Retinal pigment epithelial cell (primary cell): ENCODE data around the gene LSR.

Source experiments
- DNase-seq: peaks from one replicate; pipeline ENCODE4 v3.0.0-alpha.2; 2010; ENCODE audit warnings: low read depth
- H3K4me3 ChIP-seq: 2 replicates; pipeline ENCODE4 v1.5.1; 2011; ENCODE audit warnings: mild to moderate bottlenecking, low read length, control low read depth, moderate library complexity
- TF ChIP-seq, protein P1 (sequence below): conservative IDR thresholded peaks from 2 replicates; pipeline ENCODE4 v1.5.1; 2011; ENCODE audit warnings: low read depth, low read length, control low read depth, inconsistent platforms

The LSR gene

DNA sequence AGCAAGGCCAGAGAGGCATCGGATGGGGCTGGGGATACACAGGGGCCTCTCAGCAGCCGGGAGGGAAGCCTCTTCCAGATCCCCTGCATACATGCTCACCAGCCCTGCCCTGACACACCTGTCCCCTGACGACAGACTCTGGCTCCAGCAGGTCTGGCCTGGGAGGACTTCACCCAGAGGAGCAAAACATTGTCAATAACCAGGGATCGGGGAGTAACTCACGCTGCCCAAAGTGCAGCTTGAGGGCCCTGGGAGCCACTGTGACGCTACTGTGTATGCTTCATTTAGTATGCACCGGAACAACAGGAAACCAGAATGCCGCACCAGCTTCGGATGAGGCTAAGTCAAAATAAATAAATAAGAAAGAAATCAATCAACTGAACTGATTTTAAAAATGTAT is 67.8 kb downstream of the LSR start:
- TF ChIP-seq, protein P1, sequence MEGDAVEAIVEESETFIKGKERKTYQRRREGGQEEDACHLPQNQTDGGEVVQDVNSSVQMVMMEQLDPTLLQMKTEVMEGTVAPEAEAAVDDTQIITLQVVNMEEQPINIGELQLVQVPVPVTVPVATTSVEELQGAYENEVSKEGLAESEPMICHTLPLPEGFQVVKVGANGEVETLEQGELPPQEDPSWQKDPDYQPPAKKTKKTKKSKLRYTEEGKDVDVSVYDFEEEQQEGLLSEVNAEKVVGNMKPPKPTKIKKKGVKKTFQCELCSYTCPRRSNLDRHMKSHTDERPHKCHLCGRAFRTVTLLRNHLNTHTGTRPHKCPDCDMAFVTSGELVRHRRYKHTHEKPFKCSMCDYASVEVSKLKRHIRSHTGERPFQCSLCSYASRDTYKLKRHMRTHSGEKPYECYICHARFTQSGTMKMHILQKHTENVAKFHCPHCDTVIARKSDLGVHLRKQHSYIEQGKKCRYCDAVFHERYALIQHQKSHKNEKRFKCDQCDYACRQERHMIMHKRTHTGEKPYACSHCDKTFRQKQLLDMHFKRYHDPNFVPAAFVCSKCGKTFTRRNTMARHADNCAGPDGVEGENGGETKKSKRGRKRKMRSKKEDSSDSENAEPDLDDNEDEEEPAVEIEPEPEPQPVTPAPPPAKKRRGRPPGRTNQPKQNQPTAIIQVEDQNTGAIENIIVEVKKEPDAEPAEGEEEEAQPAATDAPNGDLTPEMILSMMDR = no peak
- no peak overlapping the region for H3K4me3 ChIP-seq
- no peak for DNase-seq
